PFSK-1 (cell line): ENCODE results near the gene SLC7A10.

ENCODE experiments used
- FOXP2 ChIP-seq: optimal IDR thresholded peaks from 2 replicates; pipeline ENCODE3; 2011; ENCODE audit warnings: borderline replicate concordance, control low read depth, inconsistent platforms; ENCODE audit not compliant: insufficient read depth; ENCODE audit errors: extremely low read length, extremely low read depth
- POLR2AphosphoS5 ChIP-seq: IDR thresholded peaks from 2 replicates; pipeline ENCODE4 v1.6.1; 2012; ENCODE audit warnings: low read depth, mild to moderate bottlenecking, control low read depth, low read length, moderate library complexity
- SIN3A ChIP-seq: IDR thresholded peaks from 2 replicates; pipeline ENCODE4 v1.6.1; 2012; ENCODE audit warnings: mild to moderate bottlenecking, low read length, moderate library complexity, borderline replicate concordance; ENCODE audit not compliant: insufficient read depth
- TAF1 ChIP-seq: IDR thresholded peaks from 2 replicates; pipeline ENCODE4 v1.6.1; 2012; ENCODE audit warnings: low read length, control low read depth, borderline replicate concordance; ENCODE audit not compliant: insufficient read depth
- TF ChIP-seq, protein P1 (sequence below), 2 experiments: IDR thresholded peaks; 2 replicates each; pipeline versions ENCODE4 v1.6.1 to v1.8.0; 2011 to 2012; ENCODE audit warnings: low read depth in 2 of 2, low read length in 2 of 2, control low read depth in 1 of 2, inconsistent platforms in 1 of 2, mild to moderate bottlenecking in 1 of 2, moderate library complexity in 1 of 2; ENCODE audit not compliant: insufficient read depth in 1 of 2

- TF ChIP-seq POLR2AphosphoS5 (no peak), TAF1 (no peak), SIN3A (no peak), FOXP2 (no peak)
- TF ChIP-seq, protein P1, sequence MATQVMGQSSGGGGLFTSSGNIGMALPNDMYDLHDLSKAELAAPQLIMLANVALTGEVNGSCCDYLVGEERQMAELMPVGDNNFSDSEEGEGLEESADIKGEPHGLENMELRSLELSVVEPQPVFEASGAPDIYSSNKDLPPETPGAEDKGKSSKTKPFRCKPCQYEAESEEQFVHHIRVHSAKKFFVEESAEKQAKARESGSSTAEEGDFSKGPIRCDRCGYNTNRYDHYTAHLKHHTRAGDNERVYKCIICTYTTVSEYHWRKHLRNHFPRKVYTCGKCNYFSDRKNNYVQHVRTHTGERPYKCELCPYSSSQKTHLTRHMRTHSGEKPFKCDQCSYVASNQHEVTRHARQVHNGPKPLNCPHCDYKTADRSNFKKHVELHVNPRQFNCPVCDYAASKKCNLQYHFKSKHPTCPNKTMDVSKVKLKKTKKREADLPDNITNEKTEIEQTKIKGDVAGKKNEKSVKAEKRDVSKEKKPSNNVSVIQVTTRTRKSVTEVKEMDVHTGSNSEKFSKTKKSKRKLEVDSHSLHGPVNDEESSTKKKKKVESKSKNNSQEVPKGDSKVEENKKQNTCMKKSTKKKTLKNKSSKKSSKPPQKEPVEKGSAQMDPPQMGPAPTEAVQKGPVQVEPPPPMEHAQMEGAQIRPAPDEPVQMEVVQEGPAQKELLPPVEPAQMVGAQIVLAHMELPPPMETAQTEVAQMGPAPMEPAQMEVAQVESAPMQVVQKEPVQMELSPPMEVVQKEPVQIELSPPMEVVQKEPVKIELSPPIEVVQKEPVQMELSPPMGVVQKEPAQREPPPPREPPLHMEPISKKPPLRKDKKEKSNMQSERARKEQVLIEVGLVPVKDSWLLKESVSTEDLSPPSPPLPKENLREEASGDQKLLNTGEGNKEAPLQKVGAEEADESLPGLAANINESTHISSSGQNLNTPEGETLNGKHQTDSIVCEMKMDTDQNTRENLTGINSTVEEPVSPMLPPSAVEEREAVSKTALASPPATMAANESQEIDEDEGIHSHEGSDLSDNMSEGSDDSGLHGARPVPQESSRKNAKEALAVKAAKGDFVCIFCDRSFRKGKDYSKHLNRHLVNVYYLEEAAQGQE (IDR thresholded peaks at IDR 0.05; ENCODE audit: insufficient read depth in 1 of 2, low read depth in 2 of 2, low read length in 2 of 2), result no peak
Measured at GRCh38 chr19:33232656-33233055, 7.0 kb upstream of the SLC7A10 start.
